ENCODE data around the gene CPNE7.

The CPNE7 gene

GRCh38 chr16:89575247-89576152 is at the start of gene CPNE7:
TSS of gene CPNE7 (plus strand) at chr16:89575758. CDS start at chr16:89575898, 140 bp downstream.
- no peak for DNase-seq

GRCh38 chr16:89529097-89529496 is 46.5 kb upstream of the CPNE7 start:
- DNase-seq = no peak

GRCh38 chr16:89530401-89531381 is 44.9 kb upstream of the CPNE7 start:
- DNase-seq = no peak

- DNase-seq = no peak
These were observed 43.6 kb upstream of the CPNE7 start for GRCh38 chr16:89531821-89532526.

- DNase-seq = peak; percentile 11 to 13
These were observed 41.3 kb upstream of the CPNE7 start for GRCh38 chr16:89534252-89534756.

- DNase-seq = no peak
These were observed 39.2 kb upstream of the CPNE7 start for GRCh38 chr16:89536371-89536770.

GRCh38 chr16:89536886-89537548 is 38.5 kb upstream of the CPNE7 start:
- DNase-seq = no peak

- DNase-seq = no peak
These were observed 38.0 kb upstream of the CPNE7 start for GRCh38 chr16:89537549-89537925.

GRCh38 chr16:89538286-89538685 is 37.3 kb upstream of the CPNE7 start:
- DNase-seq = no peak

GRCh38 chr16:89540557-89540956 is 35.0 kb upstream of the CPNE7 start:
- DNase-seq = no peak

- DNase-seq = no peak
These were observed 33.8 kb upstream of the CPNE7 start for GRCh38 chr16:89541792-89542191.

- DNase-seq = no peak
These were observed 31.4 kb upstream of the CPNE7 start for GRCh38 chr16:89544113-89544512.

- no peak for DNase-seq
These were observed 30.9 kb upstream of the CPNE7 start for GRCh38 chr16:89544713-89545043.

- no peak for DNase-seq
These were observed 30.3 kb upstream of the CPNE7 start for GRCh38 chr16:89545044-89545830.

GRCh38 chr16:89545831-89546574 is 29.6 kb upstream of the CPNE7 start:
- no peak for DNase-seq

GRCh38 chr16:89546781-89547180 is 28.8 kb upstream of the CPNE7 start:
- DNase-seq = no peak

GRCh38 chr16:89547291-89547690 is 28.3 kb upstream of the CPNE7 start:
- DNase-seq = no peak

GRCh38 chr16:89547860-89548259 is 27.7 kb upstream of the CPNE7 start:
- DNase-seq = no peak

GRCh38 chr16:89548344-89549006 is 27.1 kb upstream of the CPNE7 start:
- DNase-seq = no peak

Measured in activated CD4-positive, alpha-beta T cell treated with anti-CD3 and anti-CD28 coated beads, Interleukin-2, amount 50 U/mL, for 4 hours (primary cell).